NCI-H446 (cell line): ENCODE measurements around the gene ADAMTS2.

ENCODE experiments used
- DNase-seq, 2 experiments: peaks; one replicate each; lab custom pipeline; 2025; lab: John Stamatoyannopoulos, UW

ADAMTS2 gene

DNA sequence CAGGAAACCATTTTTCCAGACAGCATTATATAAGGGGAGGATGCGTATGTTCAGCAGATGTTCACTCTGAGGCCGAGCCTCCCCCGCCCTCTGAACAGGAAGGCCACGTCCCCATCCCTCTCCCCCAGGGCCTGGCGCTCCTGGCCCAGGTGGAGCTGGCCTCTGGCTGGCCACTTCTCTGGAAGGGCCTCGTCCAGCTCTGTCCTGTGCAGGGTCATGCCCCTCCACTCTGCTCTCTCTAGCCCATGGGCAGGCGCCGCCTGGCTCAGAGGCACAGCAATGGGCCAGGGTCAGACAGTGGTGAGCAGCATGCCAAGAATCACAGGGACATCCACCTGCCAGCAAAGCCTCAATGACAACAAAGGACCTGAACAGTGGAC, 34.2 kb downstream of the ADAMTS2 start:
- no peak for DNase-seq

DNA sequence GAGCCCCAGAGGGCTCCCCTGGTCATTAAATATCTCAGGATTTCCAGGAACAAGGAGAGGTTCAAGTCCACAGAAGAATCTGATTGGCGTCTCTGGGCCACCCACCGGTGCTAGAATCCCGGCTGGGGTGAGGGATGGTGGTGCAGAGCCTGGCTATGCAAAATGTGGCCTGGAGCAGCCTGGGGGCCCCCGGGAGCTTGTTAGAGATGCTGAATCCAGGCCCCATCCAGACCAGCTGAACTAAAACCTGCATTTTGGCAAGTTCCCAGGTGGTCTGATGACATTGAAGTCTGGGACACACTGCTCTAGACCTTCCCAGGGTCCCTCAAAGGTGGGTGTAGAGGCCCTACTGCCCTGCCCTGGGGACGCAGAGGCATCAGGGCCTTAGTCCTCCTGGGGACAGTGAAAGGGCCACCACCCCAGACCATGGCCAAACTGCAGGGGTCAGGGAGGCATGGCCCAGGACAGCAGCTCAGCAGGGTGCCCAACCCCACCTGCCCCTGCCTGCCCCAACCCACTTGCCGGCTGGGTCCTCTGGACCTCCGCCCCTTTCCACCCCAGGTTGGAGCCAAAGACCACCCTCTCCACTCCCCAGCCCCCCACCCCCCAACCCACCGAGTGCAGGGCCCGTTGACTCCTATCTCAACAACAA, 34.7 kb downstream of the ADAMTS2 start:
- DNase-seq: no peak

DNA sequence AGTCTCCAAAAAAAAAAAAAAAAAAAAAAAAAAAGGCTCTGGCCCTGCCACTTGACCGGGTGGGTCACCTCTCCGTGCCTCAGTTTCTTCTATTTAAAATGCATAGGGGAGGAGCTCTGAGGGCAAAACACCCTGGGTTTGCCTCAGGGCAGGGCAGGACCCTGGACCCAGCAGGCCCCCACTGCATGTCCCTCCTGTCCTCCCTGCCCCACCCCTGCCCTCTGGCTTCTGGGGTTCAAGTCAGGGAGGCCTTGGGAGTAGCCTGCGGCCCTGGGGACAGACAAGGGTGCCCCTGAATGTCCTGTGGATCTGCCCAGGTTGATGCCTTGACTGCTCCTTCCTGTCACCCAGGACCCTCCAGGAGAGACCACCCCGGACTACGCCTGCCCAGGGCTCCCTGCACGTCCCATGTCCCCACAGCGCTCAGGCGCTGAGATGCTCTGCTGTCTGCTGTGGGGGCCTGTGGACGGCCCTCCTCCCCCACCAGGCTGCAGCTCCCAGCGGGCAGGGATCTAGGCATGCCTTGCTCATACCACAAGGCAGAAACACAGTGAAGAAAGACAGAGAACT, 35.4 kb downstream of the ADAMTS2 start:
- no peak for DNase-seq

DNA sequence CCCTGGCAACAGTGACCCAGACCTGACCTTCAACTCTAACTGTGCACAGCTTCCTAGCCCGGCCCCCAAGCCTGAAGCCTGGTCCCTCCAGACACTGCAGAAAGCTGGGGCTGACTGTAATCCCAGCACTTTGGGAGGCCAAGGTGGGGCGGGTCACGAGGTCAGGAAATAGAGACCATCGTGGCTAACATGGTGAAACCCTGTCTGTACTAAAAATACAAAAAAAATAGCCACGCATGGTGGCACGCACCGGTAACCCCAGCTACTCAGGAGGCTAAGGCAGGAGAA, 35.9 kb downstream of the ADAMTS2 start:
- no peak for DNase-seq

DNA sequence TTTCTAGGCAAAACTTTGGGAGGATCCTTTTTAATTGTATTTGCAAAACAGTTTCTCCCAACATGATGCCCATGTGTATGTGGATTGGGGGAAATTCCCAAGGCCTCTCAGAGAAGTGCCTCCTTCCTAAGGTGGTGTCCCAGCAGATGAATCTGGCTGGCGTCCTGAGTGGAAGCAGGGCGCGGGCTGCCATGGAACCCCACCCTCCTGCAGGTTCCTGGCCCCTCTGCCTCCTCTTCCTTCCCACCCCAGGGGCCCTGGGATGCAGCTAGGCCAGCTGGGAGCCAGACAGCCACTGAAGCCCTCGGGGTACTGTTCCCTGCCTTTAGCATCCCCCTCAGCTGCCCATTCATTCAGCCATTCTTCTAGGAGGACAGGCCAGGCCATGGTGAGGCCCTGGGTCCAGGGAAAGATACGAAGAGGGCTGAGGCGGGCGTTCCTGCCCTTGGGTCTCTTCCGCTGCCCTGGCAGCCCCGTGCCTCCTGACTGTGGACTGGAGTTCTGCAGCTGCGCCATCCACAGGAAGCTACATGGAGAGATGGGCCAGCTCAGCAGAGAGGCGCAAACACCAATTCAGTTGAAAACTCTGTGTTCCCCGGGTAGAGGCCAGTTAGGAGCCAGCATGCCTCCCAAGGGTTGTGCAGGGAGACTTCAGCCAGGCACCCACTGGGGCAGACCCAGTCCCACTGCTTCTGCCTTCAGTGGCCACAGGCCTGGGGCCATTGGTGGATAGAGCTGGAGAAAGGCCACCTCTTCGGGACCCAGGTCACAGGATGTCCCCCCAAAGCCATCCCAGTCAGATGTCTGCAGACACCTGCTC, 36.5 kb downstream of the ADAMTS2 start:
- no peak for DNase-seq

DNA sequence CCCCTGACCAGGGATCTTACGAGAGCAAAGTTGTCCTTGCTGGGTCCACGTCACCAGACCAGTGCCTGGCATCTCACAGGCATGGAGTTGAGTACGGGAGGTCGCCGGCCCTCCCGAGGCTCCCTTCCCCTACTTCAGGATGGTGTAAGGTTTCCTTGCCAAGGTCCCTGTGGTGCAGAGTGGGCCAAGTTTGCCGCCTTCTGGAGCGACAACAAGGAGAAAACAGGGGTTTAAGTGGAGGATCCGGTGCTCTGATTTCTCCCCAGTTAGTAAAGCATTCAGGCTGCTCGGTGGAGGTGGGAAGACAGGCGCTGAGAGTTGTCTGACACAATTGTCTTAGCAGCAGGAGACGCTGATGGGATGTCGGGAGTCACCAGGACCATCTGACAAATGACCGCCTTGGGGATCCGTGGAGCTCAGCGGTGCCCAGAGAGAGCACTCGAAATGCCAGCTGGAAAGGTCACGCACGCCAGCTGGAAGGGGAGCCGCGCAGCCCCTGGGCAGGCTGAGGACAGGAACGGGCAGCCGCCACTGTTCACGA, 37.3 kb downstream of the ADAMTS2 start:
- no peak for DNase-seq

DNA sequence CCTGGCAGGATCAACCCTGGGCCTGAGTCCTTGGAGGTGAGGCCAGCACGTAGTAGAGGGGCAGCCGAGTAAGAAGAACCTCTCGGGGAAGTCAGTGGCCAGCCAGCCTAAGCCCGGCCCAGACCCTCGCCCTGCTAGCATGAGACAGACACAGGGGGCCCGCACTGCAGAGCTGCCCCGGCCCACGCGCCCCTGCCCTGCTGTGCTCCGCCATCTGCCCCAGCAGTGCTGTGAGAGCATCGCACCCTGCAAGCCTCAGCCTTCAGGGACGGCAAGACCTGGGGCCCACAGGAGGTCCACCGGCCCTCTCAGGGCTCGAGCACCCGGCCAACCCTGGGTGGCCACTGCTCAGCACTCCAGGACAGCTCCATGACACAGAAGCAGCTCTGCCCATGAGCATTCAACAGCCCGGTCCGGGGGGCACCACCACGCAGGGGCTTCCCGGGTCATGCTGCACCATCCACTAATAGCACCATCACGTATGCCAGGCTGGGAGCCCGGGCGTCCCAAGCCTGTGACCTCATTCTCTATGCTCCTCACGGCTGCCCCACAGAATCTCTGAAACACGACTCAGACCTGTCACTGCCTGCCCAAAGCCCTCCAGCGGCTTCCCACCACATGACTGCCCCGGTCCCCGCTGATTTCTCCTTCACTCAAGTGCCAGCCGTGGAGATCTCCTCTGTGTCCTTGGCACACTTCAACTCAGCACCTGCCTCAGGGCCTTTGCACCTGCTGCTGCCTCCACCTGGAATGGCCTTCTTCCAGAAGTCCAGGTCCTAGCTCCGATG, 38.1 kb downstream of the ADAMTS2 start:
- no peak for DNase-seq

DNA sequence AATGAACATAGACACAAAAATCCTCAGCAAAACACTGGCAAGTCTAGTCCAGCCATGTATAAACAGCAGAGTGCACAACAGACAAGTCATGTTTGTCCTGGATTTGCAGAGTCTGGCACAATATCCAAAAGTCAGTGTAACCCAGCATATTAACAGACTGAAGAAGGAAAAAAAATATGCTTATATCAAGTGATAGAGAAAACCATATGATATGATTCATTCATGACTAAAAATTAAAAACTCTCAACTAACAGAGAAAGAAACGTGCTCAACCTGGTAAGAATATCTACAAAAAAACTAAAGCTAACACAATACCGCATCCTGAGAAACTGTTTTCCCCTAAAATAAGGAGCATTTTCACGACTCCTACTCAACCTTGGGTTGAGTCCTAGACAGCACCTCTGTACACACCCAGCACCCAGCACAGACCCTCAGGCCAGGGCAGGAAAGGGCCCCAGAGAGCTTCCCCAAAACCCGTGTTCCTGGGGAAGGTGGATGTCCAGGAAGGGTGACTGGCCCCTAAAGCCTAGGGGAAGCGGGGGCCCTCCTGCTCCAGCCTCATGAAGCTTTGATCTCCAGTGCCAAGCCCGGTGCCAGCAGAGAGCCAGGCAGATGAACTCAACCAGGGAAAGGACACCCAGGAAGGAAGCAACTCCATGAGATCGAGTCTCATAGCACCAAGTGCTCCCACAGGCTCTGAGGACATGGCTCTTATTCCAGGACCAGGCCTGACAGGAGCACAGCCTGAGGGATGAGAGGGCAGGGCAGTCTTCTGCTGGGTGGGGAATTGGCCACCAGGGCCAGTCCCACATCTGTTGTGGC, 38.9 kb downstream of the ADAMTS2 start:
- no peak for DNase-seq

DNA sequence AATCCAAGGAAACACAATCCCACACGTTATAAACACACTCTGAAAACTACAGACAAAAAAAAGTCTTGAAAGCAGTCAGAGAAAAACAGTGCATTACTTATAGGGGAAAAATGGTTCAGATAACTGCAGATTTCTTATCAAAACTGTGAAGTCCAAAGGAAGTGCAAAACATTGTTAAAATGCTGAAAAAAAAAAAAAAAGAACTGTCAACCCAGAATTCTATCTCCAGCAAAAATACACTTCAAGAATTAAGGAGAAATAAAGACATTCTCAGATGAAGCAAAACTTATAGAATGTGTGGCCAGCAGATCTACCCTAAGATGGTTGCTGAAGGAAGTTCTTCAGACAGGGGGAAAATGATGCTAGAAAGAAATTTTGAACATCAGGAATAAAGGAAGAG, 40.4 kb downstream of the ADAMTS2 start:
- DNase-seq: no peak

DNA sequence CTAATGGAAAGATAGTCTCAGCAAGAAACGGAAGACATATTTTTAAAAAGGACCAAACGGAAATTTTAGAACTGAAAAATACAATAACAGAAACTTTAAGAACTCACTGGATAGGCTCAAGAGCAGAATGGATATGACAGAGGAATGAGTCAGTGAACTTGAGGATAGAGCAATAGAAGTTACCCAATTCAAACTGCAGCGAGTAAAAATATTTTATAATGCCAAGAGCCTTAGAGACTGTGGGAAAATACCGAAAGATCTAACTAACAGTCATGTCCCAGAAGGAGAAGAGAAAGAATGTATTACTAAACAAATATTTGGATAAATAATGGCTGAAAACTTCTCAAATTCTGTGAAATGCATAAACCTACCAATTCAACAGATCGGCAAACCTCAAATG, 40.8 kb downstream of the ADAMTS2 start:
- DNase-seq: no peak

DNA sequence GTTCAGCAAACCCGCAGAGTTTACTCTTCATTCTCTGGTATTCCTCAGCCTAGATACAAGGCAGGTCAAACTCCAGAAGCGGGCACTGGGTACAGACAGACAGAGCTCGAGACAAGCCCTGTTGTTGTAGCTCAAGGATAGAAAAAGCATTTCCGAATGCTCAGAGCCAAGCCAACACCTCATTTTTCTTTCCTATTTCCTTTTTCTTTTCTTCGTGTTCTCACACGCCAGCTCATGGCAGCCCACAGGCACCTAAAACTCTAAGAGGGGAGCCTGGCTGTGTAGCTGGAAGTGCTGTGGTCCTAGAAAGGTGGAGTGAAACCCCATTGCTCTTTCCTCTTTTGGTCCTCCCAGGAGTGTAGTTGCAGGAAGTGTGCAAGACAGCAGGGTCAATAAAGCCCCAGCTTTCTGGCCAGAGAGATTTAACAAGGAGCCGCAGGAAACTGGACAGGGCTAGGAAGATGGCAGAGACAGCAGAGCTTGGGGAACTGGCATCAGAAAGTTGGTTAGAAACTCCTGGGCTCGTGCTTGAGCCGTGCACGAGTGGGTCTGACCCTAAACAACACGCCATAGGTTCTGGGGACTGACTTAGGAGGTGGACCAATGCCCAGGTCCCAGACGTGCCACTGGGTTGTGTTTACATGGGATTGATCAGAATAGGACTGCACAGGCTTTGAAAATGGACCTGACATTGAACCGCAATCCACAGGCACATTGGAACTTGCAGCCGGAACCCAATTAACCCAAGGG, 41.6 kb downstream of the ADAMTS2 start:
- DNase-seq: no peak

DNA sequence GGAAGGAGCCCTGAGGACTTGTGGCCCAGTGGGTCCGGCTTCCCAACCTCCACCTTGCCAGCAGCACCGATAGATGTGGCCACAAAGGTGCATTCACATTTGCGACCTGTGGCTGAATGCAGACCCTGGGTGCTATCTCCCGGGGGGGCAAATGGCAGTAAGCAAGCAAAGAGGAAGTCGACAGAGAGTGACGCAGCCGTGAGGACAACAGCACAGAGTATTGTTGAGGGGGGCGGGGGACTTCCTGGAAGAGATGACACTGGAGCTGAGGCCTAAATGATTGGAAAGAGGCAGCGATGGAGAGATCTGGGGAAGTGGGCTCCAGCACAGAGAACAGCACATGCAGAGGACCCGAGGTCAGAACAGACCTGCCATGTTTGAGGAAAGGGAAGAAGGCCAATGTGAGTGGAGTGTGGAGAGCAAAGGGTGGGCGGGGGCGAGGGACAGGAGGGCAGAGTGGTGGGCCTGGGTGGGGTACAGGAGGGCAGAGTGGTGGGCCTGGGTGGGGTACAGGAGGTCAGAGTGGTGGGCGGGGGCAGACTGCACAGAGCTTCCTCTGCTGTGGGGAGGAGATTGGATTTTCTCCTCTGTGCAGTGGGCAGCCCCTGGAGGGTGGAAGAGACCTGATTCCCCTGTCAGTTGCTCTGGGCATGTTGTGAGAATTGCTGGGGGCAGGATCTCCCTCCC, 42.6 kb downstream of the ADAMTS2 start:
- DNase-seq: no peak

DNA sequence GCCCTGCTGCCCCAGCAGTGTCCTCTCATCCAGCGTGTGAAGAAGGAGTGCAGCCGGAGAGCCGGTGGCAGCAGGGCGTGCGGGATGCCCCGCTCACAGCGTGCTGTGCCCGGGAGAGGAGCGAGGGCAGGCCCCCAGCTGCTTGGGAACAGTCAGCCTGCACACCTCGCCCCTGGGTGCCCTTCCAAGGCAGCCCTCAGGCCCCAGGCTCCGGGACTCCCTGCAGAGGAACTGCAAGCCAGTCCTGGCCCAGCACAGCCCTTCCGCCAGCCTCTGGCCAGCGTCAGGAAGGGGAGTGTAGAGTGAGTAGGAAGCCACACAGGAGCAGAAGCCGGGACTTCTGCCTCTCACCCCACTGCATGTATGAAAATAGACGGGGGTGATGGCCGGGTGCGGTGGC, 43.5 kb downstream of the ADAMTS2 start:
- DNase-seq: no peak

DNA sequence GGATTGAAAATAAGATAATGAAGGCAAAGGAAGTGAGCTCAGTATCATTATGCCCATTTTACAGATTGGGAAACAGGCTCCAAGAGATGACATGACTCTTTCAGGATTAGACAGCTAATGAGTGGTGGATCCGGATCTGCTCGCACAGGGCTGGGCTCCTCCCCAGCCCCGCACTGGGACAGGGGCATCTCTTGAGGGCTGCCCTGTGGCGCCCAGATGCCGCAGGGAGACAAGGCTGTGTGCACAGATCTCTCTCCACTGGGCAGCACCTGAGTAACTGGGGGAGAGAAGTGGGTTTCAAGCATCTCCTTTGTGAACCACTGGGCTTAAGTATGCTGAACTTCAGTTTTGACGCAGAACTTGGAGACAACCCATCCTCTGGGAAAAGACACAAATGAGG, 43.9 kb downstream of the ADAMTS2 start:
- DNase-seq: no peak

DNA sequence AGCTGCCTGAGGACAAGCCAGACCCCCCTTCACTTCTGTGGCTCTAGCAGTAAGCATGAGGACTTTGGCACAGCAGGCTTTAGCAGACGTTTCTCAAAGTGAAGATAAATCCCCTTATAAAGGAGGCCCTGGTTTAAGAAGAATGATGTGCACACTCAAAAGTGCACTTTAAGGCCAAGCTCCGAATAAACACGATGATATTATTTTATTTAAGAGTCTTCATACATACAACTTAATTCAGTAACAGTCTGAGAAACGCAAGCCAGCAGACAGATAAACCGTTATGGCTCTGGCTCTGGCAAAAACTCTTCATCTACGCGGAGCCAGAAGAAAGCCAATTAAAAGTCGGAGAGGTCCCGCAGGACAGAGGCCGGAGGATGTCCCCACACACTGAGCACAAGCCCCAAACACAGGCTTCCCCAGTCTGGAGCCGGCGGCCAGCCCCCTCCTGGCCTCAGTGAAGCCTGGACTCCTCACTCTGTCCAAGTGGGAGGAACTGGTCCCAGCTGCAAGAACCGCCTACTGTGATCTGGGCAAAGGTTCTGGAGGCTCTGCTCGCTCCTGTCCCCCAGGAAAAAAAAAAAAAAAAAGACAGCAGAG, 44.6 kb downstream of the ADAMTS2 start:
- no peak for DNase-seq

DNA sequence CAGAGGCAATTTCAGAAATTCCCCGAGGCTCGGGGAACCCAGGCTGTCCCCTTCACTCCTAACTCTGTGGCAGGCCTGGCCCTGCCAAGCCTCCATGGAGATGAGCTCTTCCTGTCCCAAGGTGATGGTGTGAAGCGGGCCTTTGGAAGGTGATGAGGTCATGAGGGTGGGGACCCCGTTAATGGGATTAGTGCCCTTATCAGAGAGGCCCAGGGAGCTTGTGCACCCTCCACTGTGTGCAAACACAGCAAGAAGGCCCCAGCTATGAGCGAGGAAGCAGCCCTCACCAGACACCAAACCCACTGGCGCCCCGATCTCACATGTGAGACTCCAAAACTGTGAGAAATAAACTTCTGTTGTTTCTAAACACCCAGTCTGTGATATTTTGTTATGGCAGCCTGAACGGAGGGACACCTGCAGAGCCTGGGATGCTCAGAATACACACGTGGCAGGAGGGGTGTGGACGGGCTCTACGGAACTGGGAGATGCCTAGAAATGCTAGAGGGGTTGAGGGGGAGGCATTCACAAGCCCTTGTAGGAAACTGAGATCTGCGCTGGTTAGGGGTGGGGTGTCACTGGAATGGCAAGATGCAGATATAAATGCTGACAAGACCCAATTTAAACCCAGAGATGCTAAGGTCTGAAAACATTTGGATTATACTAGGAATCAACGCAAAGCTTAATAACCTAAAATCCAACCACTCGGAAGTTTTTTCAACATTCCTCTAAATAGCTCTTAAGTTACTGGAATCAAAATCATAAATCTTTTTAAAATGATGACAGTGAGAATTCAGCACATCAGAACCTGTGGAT, 46.9 kb downstream of the ADAMTS2 start:
- no peak for DNase-seq

DNA sequence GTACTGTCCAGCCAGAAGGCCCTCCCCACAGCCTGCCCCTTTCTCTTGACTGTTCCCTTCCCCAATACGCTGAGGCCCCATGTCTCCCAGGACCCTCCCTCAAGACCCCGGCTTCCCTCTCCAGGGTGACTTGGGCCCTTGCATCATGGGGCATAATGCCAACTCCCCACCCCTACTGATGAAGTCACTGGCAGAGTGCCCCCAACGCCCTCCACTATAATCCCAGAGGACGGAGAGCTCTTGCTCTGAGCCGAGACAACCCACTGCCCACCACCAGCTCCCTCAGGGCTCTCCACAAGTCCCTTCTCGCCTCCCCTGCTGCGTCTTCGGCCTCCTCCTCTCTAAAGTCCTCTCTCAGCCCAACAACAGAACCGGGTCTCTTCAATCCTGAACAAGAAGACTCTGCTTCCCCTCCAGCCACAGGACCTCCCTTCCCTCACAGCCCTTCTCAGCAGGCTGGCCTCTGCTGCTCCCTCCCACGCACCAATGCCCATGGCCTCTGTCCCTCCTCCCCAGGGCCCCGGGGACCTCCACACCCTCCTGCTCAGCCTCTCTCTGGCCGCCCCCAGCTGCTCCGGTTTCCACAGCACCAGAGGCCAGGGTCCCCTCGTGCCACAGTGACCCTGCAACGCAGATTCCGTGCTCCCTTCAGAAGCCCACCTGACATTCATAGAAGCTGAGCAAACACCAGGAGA, 47.6 kb downstream of the ADAMTS2 start:
- DNase-seq: no peak

DNA sequence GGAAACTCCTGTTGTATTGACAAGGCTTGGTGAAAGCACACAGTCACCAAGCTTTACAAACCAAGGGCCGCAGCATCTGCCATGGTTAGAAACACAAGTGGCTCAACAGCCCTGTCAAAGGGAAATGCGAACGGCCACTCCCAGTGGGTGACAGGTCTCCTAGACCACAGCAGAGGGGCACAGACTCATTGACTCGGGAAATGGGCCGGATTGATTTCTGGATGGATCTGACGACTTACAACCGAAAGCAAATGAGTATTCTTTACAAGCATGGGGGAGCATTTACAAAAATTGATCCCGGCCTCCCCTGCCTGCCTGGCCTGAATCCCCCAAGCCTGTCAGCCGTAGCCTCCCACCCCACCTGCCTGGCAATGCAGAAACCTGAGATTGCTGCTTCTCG, 48.2 kb downstream of the ADAMTS2 start:
- DNase-seq: no peak
